ENCODE data around the gene KRT23. TPM values are rescaled to one million over a fixed set of nuclear protein-coding genes. Genes with fewer than 3 reads are reported as not detected.

KRT23 gene
- total and polyA plus RNA-seq, 2 of the 13 experiments (the other 11 are each of a cell fraction or from before 2014, with no cell fraction given): 24.7 to 51.1 TPM

- peak; percentile 81 for TF ChIP-seq ATF2 (CRISPR knock-in tag; IDR thresholded peaks at IDR 0.05)
- TF ChIP-seq ZSCAN12 (CRISPR knock-in tag; IDR thresholded peaks at IDR 0.05): no peak
- no peak; the same call in 1 of the 2 replicates for TF ChIP-seq KLF6 (CRISPR knock-in tag; IDR thresholded peaks at IDR 0.05)
- TF ChIP-seq ONECUT2 (CRISPR knock-in tag; IDR thresholded peaks at IDR 0.05): peak; percentile 90
- peak; percentile 96 for TF ChIP-seq FOSL2 (CRISPR knock-in tag; IDR thresholded peaks at IDR 0.05)
- peak; percentile 67; the same call in 1 of the 2 replicates for TF ChIP-seq NFE2L2 (IDR thresholded peaks at IDR 0.05; ENCODE audit: low read length)
- 0 out of 2 replicates have a peak, but pooled peaks have one; percentile 62 for TF ChIP-seq ERF (CRISPR knock-in tag; IDR thresholded peaks at IDR 0.05)
- no peak for TF ChIP-seq ZSCAN5A (CRISPR knock-in tag; IDR thresholded peaks at IDR 0.05; ENCODE audit: borderline replicate concordance)
- peak; percentile 25; the same call in 1 of the 2 replicates for TF ChIP-seq TARDBP (CRISPR knock-in tag; IDR thresholded peaks at IDR 0.05)
- TF ChIP-seq MXD4 (CRISPR knock-in tag; IDR thresholded peaks at IDR 0.05): peak; percentile 36; the same call in 1 of the 2 replicates
- peak; percentile 94; the same call in 1 of the 2 replicates for TF ChIP-seq NFKBIZ (CRISPR knock-in tag; IDR thresholded peaks at IDR 0.05)
- TF ChIP-seq ZNF883 (CRISPR knock-in tag; IDR thresholded peaks at IDR 0.05; ENCODE audit: not compliant biosample characterization): no peak
- no peak for TF ChIP-seq ZSCAN31 (CRISPR knock-in tag; IDR thresholded peaks at IDR 0.05; ENCODE audit: low read depth)
- no peak for TF ChIP-seq CC2D1A (CRISPR knock-in tag; IDR thresholded peaks at IDR 0.05)
- no peak for TF ChIP-seq FOXC1 (CRISPR knock-in tag; IDR thresholded peaks at IDR 0.05; ENCODE audit: borderline replicate concordance)
- TF ChIP-seq FOSL1 (CRISPR knock-in tag; IDR thresholded peaks at IDR 0.05; ENCODE audit: borderline replicate concordance): peak; percentile 61; the same call in 1 of the 2 replicates
- no peak for TF ChIP-seq ZNF737 (CRISPR knock-in tag; IDR thresholded peaks at IDR 0.05; ENCODE audit: borderline replicate concordance)
- TF ChIP-seq KAT8 (CRISPR knock-in tag; IDR thresholded peaks at IDR 0.05): peak; percentile 69; the same call in 1 of the 2 replicates
- peak; percentile 91 for TF ChIP-seq SMAD3 (CRISPR knock-in tag; IDR thresholded peaks at IDR 0.05)
- TF ChIP-seq GABPA (IDR thresholded peaks at IDR 0.05; ENCODE audit: low read depth, low read length): no peak
- TF ChIP-seq GABPA (CRISPR knock-in tag; IDR thresholded peaks at IDR 0.05; ENCODE audit: low read depth): peak; percentile 56; the same call in 1 of the 2 replicates
- TF ChIP-seq DDIT3 (CRISPR knock-in tag; IDR thresholded peaks at IDR 0.05): no peak
- peak; percentile 72 for TF ChIP-seq RFX1 (IDR thresholded peaks at IDR 0.05)
- TF ChIP-seq RXRA (CRISPR knock-in tag; IDR thresholded peaks at IDR 0.05): peak; percentile 55; the same call in 1 of the 2 replicates
- TF ChIP-seq ZNF225 (CRISPR knock-in tag; IDR thresholded peaks at IDR 0.05): no peak
- TF ChIP-seq KDM3A (CRISPR knock-in tag; IDR thresholded peaks at IDR 0.05; ENCODE audit: low read depth): peak; percentile 82; the same call in 1 of the 2 replicates
- TF ChIP-seq ZNF331 (CRISPR knock-in tag; IDR thresholded peaks at IDR 0.05): peak; percentile 65; the same call in 1 of the 2 replicates
- TF ChIP-seq ZNF674 (CRISPR knock-in tag; IDR thresholded peaks at IDR 0.05; ENCODE audit: low read depth): no peak
- no peak for TF ChIP-seq BATF2 (CRISPR knock-in tag; IDR thresholded peaks at IDR 0.05)
These were observed 35.4 kb downstream of the KRT23 start (continued) for GRCh38 chr17:40901981-40902474.
